CD14-positive monocyte (primary cell): Measurements from ENCODE around the gene RBMS3. TPM values are rescaled to one million over a fixed set of nuclear protein-coding genes. Genes with fewer than 3 reads are reported as not detected.

ENCODE experiments used
- DNase-seq, 3 donors: peaks; one replicate each; pipeline ENCODE4 v3.0.0-alpha.2; 2011 to 2022
- H2AFZ ChIP-seq: 2 replicates; pipeline ENCODE4 v1.6.0; 2012; ENCODE audit warnings: mild to moderate bottlenecking, low read depth, low read length, inconsistent platforms; ENCODE audit not compliant: insufficient read depth, poor library complexity, severe bottlenecking
- H3K27ac ChIP-seq, 2 donors: 1 replicate in 1 of 2; 2 replicates in 1 of 2; pipeline ENCODE4 v1.5.1; 2012 to 2013; ENCODE audit warnings: low read length in 2 of 2, control low read depth in 1 of 2, inconsistent platforms in 1 of 2, low read depth in 1 of 2, mild to moderate bottlenecking in 1 of 2
- H3K27me3 ChIP-seq, 2 donors: one replicate each; pipeline versions ENCODE4 v1.6.0 to v1.6.1; 2011 to 2013; ENCODE audit warnings: low read length in 2 of 2; ENCODE audit not compliant: control insufficient read depth in 2 of 2, insufficient read depth in 2 of 2
- H3K36me3 ChIP-seq, 2 donors: replicated peaks in 1 of 2; 1 replicate in 1 of 2; 2 replicates in 1 of 2; pipeline versions ENCODE4 v1.5.1 to v1.6.1; 2012 to 2013; ENCODE audit warnings: low read length in 2 of 2, control low read depth in 1 of 2, inconsistent platforms in 1 of 2, mild to moderate bottlenecking in 1 of 2; ENCODE audit not compliant: insufficient read depth in 2 of 2, control insufficient read depth in 1 of 2
- H3K4me1 ChIP-seq, 2 donors: 1 replicate in 1 of 2; 2 replicates in 1 of 2; pipeline versions ENCODE4 v1.5.1 to v1.6.1; 2012 to 2013; ENCODE audit warnings: low read length in 2 of 2, control low read depth in 1 of 2, inconsistent platforms in 1 of 2, mild to moderate bottlenecking in 1 of 2, moderate library complexity in 1 of 2; ENCODE audit not compliant: insufficient read depth in 2 of 2, control insufficient read depth in 1 of 2
- H3K4me2 ChIP-seq: replicated peaks from 2 replicates; pipeline ENCODE3; 2012; ENCODE audit warnings: low read length, moderate library complexity, mild to moderate bottlenecking; ENCODE audit not compliant: poor library complexity, severe bottlenecking; ENCODE audit errors: extremely low read depth
- H3K4me3 ChIP-seq, 3 experiments: fragments of 200-600 bp in 1 of 3; sonication (generic) in 1 of 3; replicated peaks in 1 of 3; 1 replicate in 2 of 3; 2 replicates in 1 of 3; pipeline ENCODE4 v1.5.1; 2011 to 2013; ENCODE audit warnings: low read length in 3 of 3, mild to moderate bottlenecking in 3 of 3, control low read depth in 2 of 3, low read depth in 2 of 3, inconsistent platforms in 1 of 3, moderate library complexity in 1 of 3
- H3K79me2 ChIP-seq: 2 replicates; pipeline ENCODE4 v1.6.0; 2012; ENCODE audit warnings: mild to moderate bottlenecking, control low read depth, inconsistent platforms, low read length, moderate library complexity; ENCODE audit not compliant: insufficient read depth
- H3K9ac ChIP-seq: 2 replicates; pipeline ENCODE4 v1.6.0; 2017; ENCODE audit warnings: low read length, mild to moderate bottlenecking; ENCODE audit not compliant: insufficient read depth, poor library complexity, severe bottlenecking
- H3K9me3 ChIP-seq, 2 donors: replicated peaks in 1 of 2; 1 replicate in 1 of 2; 2 replicates in 1 of 2; pipeline versions ENCODE4 v1.5.1 to v1.6.1; 2012 to 2013; ENCODE audit warnings: low read length in 2 of 2, control low read depth in 1 of 2; ENCODE audit not compliant: control insufficient read depth in 1 of 2, insufficient read depth in 1 of 2
- H4K20me1 ChIP-seq: 2 replicates; pipeline ENCODE4 v1.6.0; 2012; ENCODE audit warnings: mild to moderate bottlenecking, low read length, control low read depth, moderate library complexity; ENCODE audit not compliant: insufficient read depth
- H3K27ac Mint-ChIP-seq, 7 donors: one replicate each; pipeline ENCODE4 v1.8.0; 2020; ENCODE audit warnings: mild to moderate bottlenecking in 7 of 7, mixed read lengths in 7 of 7, moderate library complexity in 6 of 7, inconsistent platforms in 2 of 7
- H3K27me3 Mint-ChIP-seq, 3 donors: one replicate each; pipeline ENCODE4 v1.8.0; 2021 to 2022; ENCODE audit warnings: low read depth in 3 of 3, mild to moderate bottlenecking in 3 of 3, mixed read lengths in 3 of 3, moderate library complexity in 3 of 3, inconsistent platforms in 1 of 3
- H3K36me3 Mint-ChIP-seq, 2 donors: one replicate each; pipeline ENCODE4 v1.8.0; 2020; ENCODE audit warnings: mixed read lengths in 2 of 2, inconsistent platforms in 1 of 2, mild to moderate bottlenecking in 1 of 2
- H3K4me1 Mint-ChIP-seq: one replicate; pipeline ENCODE4 v1.8.0; 2020; ENCODE audit warnings: mild to moderate bottlenecking, mixed read lengths
- H3K4me3 Mint-ChIP-seq, 2 donors: one replicate each; pipeline ENCODE4 v1.8.0; 2020; ENCODE audit warnings: mild to moderate bottlenecking in 2 of 2, mixed read lengths in 2 of 2, moderate library complexity in 1 of 2
- H3K9me3 Mint-ChIP-seq, 7 donors: one replicate each; pipeline ENCODE4 v1.8.0; 2020 to 2022; ENCODE audit warnings: mixed read lengths in 7 of 7, mild to moderate bottlenecking in 6 of 7, moderate library complexity in 6 of 7, inconsistent platforms in 2 of 7
- CTCF ChIP-seq: fragments of 200-600 bp; IDR thresholded peaks from one replicate; pipeline ENCODE4 v1.8.0; 2022; ENCODE audit warnings: antibody characterized with exemption, mild to moderate bottlenecking
- WGBS: methylation state at CpG from one replicate; pipeline ENCODE4 v1.1.5; 2013; ENCODE audit warnings: missing lambda C conversion rate; ENCODE audit not compliant: insufficient coverage; 5-methylcytosine and 5-hydroxymethylcytosine counted together
- intact Hi-C, 2 donors: fragments of 100-400 bp; cut with micrococcal nuclease; formaldehyde crosslinking; loops; one replicate each; pipeline versions ENCODE4 v1.15.0 to v1.15.1; 2023
- polyA plus RNA-seq, 3 donors: library from polyadenylated mRNA; depleted of rRNA in 1 of 3; unstranded in 2 of 3; stranded (reverse) in 1 of 3; fragments of 300-500 nt in 2 of 3; fragments of >200 nt in 1 of 3; fragmentation: Illumina TruSeq in 2 of 3; gene quantifications; 1 replicate in 2 of 3; 2 replicates in 1 of 3; pipeline ENCODE4 v1.2.3, GENCODE V29; 2012 to 2021

The RBMS3 gene
- polyA plus RNA-seq, 3 donors = not detected

- intact Hi-C loops = no loop called here
- TF ChIP-seq CTCF = no peak
- H3K27me3 ChIP-seq = no peaks in the 10 kb centered on the region
- no peak for DNase-seq
- no peak overlapping the region for H3K4me3 ChIP-seq
- Mint-ChIP-seq H3K27me3 (no peaks in the 10 kb centered on the region), H3K4me3 (no peak overlapping the region), H3K9me3 (no peaks in the 10 kb centered on the region), H3K27ac (no peak overlapping the region), H3K36me3 (no peaks in the 10 kb centered on the region), H3K4me1 (no peaks in the 10 kb centered on the region)
- no peak overlapping the region for H3K9ac ChIP-seq
- H3K27ac ChIP-seq = no peak overlapping the region
- H4K20me1 ChIP-seq = no peaks in the 10 kb centered on the region
- H2AFZ ChIP-seq = no peak overlapping the region
- no peaks in the 10 kb centered on the region for H3K36me3 ChIP-seq
- H3K9me3 ChIP-seq = no peaks in the 10 kb centered on the region
- no peaks in the 10 kb centered on the region for H3K4me1 ChIP-seq
- H3K79me2 ChIP-seq = no peaks in the 10 kb centered on the region
- H3K4me2 ChIP-seq = no peak overlapping the region
- no CpG with 5 or more reads among the region's 1 CpG for WGBS
These were observed 64.1 kb downstream of the RBMS3 start for GRCh38 chr3:29344935-29345334.

DNA sequence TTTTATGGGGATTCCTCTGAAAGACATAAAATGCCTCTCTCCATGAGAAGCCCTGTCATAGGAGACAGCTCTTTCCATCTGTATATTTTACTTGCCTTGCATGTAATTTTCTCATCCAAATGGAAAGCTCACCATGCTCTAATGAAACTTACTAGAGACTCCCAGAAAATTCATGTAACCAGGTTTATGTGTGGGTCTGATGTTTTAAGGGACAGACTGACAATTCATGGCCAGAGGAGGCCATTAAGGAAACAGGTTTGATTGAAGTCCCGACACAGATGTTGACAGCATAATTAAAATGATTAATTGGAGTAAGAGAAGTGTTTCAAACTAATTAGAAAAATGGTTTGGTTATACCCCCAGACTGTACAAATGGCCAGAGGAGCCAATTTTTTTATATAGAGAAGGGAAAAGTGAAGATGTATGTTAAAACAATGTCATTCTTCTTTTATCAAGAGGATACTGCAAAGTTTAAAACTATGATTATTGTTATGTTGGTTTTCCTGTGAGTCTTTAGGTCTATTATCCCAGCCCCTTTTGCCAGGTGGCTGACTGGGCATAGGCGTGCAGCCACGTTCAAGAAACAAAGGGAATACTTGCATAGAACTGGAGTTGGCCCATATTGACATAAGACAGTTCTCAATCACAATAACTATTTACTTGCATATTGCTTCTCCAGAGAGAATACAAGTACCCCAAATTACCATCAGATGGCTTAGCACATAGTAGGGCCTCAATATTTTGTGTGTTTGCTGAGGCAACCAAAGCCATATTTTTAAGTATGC is 64.8 kb downstream of the RBMS3 start:
- Histone ChIP-seq H3K27me3 (no peaks in the 10 kb centered on the region), H4K20me1 (no peaks in the 10 kb centered on the region), H2AFZ (no peak overlapping the region), H3K9me3 (no peaks in the 10 kb centered on the region), H3K4me2 (no peak overlapping the region), H3K36me3 (no peaks in the 10 kb centered on the region), H3K4me1 (no peaks in the 10 kb centered on the region), H3K27ac (no peak overlapping the region), H3K4me3 (no peak overlapping the region), H3K9ac (no peak overlapping the region), H3K79me2 (no peaks in the 10 kb centered on the region)
- no peak for DNase-seq
- no peaks in the 10 kb centered on the region for H3K36me3 Mint-ChIP-seq
- no peak overlapping the region for H3K27ac Mint-ChIP-seq
- H3K4me1 Mint-ChIP-seq = no peaks in the 10 kb centered on the region
- no peak overlapping the region for H3K4me3 Mint-ChIP-seq
- no peaks in the 10 kb centered on the region for H3K9me3 Mint-ChIP-seq
- TF ChIP-seq CTCF = no peak
- intact Hi-C loops = no loop called here
- WGBS = no CpG with 5 or more reads among the region's 3 CpGs
- no peaks in the 10 kb centered on the region for H3K27me3 Mint-ChIP-seq
